Islet of Langerhans (tissue), 1 donor: ENCODE results near the gene EFHC1.

Experiments used
- FAIRE-seq: peaks from one replicate; lab custom pipeline; 2011; peaks lifted over from hg19 to GRCh38; lab: Jason Lieb, UNC

Gene EFHC1

DNA sequence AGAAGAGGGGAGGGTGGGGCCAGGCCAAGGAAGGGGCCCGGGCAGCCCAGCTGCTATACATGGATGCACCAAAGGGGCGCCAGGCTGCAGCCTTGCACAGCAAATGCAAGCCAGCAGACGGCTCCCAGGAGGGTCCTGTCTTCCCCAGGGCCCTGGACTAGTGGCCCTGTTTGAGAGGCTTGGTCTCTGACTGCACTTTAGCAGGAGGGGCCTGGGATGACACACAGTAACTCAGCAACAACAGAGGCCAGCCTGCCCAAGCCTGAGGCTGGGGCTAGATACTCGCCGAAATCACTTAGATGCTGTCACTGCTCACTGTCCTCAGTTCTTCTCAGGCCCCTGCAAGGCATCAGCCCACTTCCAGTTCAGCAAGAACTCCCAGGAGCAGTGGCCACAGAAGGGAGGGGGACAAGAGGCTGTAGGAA, 83.2 kb downstream of the EFHC1 start:
- FAIRE-seq: no peak

DNA sequence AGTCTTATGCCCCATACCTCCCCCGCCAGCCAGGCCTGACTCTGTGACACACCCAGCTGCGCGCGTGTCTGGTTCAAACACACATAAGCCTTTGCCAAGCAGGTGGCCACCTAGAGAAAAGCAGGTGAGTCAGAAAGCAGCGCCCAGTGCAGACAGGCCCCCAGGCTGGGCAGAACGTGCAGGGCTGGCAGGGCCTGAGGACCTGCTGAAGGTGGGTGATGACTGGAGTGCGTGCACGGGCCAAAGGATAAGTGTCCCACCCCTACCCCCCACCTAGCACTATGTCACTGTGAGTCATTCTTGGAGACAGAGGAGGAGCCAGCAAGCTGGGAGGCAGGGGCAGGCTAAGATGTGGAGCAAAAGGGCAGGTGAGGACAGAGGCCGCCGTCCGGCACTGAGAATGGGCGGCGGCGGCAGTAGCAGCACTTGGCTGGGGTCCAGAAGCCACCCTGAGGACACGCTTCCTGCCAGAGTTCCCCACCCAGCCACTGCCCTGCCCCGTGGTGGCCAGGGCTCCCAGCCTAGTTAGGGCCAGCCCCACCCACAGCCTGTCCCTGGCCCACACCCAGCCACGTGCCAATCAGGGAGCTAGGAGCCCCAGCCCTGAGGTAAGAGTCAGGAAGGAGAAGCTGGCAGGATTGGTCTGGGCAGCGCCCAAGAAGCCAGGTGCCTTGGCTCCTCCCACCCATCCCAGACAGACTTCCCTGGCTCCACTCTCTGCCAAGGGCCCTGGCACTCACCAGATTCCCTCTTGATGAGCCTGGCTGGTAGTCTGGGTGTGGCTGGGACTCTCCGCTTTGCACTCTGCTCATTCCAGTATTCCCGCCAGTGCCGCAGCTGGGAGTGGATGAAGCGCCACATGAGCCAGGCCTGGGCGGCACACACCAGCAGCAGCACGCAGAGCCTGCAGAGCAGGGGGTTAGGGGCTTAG, 84.0 kb downstream of the EFHC1 start:
- FAIRE-seq: no peak

DNA sequence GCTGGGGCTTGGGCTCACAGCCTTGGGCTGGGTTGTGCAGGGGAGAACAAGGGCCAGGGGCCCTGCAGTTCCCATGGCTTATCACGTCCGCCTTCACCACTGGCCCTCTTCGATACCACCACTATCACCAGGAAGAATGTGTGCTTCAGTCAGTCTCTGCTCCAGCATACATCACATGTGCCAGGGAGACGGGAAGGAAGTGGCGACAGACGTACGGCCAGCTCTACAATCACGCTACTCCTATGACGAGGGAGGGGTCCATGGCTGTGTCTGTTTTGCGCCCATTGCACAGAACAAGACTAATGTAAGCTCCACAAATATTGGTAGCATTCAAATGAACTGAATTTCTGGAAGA, 84.6 kb downstream of the EFHC1 start:
- no peak for FAIRE-seq

DNA sequence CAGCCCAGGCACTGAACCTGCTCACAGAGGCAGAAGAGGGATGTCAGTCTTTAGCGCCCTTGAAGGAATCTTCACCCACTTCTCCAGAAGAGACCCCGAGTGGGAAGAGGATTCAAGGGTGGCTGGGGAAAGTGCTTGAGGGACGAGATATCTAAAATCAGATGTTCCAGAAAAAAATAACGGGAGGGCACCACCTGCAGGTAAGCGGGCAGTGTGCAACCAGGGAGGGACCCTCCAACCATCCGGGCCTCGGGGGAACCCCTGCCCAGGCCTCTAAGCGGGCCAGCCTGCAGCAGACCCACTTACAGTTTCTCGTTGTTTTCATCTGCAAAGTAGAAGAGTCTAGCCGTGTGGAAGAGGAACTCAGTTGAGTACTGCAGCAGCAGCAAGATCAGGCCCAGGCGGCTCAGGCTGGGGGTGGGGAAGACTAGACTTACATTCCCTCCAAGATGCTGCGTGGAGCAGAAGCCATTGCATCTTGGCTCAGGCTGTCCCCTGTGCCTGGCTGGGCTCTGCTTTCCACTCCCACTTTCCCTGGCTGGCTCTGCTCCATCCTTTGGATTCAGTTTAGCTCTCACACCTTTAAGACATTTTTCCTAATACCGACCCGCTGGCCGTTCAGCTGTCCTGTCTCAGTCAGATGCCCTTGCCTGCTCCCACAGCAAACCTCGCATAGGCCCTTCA, 85.7 kb downstream of the EFHC1 start:
- FAIRE-seq: no peak

DNA sequence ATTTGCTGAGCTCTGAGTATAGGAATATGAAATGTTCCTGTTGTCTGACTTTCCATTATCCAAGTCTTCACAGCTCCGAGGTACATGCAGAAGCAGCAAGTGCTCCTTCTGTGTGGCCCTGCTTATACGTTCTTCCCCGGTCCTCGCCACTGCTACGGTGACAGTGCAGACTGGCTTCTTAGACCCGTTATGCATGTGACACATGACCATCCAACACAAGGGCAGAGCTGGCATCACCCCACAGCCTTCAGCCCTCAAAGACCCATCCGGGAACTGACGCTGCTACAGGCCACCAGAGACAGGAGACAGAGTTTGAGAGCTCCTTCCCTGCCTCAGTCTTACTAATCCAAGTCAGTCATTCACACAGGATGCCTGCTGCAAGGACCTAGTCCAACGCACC, 86.3 kb downstream of the EFHC1 start:
- FAIRE-seq: no peak

DNA sequence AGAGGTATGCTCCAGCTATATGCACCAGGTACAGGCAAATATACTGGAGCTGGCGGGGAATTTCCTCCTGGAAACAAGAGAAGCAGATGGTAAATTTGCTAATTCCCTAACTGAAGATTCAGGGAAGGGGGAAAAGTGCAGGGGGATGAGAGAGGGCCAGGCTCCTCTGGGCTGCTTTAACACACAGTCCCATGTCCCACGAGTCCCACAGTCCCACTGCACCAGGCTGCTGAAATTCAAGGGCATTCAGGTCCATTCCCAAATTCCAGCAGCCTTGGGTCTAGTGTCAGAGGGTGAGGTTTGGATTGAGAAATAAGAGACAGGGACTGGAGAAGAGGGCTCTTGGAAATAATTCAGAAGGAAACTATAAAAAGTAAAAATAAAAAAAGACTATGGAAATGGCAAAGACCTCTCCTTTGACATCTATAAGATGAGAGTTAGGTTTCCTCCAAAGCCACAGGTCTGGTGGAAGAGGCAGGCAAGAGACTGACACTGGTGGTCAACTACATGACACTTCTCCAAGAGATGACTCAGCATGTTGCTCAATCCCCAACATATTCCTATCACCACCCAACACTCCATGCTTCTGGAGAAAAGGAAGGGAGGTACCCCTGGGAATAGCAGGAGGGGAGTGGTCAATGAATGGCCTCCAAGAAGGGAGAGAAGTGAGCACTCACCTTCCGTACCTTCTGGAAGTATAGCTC, 87.6 kb downstream of the EFHC1 start:
- FAIRE-seq: no peak

DNA sequence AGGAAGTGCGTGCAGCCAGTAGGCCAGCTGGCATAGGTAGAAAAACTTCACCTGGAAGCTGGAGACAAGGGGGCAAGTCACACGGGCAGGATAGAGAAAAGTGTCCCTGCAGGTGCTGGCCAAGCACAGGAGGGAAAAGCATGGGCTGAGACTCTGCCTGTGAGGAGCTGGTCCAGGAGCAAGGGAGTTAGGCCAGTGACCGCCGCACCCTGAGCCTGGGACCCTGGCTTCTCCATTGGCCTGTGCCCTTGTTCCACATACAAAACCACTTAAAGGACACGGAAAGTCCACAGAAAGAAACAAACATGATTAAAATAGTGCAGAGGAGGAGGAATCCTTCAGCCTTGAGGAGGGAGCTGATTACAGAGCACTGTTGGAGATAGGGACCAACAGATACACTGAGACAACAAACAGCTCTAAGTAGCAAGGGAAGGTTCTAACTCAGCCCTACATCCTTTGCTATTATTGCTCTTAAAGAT, 88.2 kb downstream of the EFHC1 start:
- FAIRE-seq: no peak

DNA sequence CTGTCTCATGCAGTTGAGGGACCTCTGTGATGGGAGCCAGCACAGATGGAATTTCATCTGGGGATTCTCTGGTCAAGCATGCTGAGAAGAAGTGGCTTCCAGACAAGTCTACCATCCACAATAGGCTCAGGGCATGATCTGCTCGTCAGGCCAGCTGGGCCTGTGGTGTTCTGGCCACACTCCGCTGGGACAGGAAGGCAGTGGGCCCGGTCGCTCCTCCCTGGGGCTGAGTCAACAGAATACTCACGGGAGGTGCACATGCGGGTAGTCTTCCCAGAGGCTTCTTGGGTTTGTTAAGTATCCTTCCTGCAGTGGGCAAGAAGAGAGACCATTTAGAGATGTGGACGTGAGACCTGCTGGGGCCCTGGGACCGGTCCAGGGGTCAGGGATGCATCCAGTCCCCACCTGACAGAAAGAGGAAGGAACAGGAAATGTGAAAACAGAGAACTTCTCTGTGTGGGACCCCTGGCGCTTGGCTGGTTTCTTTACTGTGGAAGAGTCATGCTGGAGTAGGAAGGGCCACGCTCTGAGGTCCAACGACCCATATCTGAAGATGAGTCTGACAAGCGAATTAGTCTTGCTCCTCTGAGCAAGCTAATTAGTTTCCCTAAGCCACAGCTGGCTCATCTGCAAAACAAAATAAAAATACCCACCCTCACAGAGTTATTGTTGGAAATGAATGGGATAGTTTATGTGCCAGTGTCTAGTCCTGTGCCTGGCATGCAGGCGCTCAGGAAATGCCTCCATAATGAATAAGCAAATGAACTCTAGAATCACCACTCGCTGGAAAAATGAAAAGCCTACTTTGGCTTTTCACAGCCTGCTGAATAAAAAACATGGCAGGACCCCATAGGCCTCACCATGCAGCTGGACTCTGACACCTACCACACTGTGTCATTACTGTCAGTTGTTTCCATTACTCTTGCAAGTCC, 89.4 kb downstream of the EFHC1 start:
- no peak for FAIRE-seq

DNA sequence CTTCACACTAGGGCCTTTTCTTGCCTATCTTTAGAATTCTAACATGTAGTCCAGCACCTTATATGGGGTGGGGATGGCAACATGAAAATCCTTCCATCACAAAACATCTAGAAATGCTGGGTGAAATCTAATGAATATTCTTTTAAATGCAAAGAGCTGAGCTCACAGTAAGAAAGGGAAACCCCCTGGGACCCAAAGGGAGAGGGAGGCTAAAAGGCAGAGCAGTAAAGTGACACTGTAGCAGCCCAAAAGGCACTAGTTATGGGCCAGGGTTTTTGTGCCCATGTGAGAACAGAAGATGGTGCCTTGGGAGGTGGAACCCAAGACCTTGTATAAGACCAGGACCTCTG, 90.0 kb downstream of the EFHC1 start:
- no peak for FAIRE-seq

DNA sequence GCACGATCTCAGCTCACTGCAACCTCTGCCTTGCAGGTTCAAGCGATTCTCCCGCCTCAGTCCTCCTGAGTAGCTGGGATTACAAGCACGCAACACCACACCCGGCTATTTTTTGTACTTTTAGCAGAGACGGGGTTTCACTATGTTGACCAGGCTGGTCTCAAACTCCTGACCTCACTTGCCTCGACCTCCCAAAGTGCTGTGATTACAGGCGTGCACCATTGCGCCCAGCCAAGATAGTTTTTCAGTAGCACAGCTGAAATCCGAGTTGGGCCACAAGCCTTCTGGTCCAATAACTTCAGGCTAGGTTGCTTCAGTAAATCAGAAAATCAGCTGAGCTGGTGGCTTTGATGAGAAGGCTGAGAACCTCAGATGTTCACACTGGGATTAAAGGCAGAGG, 91.0 kb downstream of the EFHC1 start:
- FAIRE-seq: no peak

DNA sequence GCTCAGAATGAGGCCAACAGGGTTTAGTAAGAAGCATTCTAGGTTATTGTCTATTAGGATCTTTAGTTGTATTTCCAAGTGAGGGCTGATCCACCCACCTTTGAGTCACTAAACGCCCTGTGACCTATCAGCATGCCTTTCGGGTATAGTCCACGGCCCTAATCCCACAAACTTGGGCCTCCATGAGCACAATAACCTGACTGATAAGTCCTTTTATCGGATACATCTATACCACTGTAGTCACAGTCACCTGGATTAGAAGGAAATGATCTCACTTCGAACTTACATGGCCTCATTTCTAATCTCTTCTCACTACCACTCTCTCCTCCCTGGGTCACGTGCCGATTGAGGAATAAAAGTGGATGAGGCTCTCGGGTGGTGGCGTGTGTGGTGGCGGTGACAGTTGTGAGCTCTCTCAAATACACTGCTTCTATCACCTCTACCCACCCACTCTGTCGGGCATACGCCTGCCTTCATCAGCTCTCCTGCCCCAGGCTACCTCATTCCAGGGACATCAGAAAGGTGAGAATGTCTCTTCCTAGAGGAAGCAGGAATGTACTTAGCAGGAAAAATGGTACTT, 91.5 kb downstream of the EFHC1 start:
- FAIRE-seq: no peak

DNA sequence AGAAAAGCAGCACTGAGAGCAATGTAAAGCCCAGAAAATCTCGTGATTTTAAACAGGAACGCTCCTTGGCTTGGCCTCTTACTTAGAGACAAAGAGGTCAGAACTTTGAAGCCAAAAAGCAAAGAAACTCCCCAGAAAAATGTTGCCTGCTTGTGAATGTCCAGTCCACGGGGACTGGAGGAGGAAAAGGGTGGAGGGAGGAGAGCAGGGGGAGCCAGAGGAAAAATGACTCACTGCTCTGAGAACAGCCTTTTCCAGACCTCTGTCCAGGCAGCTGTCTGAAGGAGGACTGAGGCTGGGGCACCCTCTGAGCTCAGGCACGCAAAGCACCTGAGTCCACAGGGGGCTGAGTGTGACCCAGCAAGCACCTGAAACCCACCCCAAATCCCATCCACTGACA, 92.1 kb downstream of the EFHC1 start:
- no peak for FAIRE-seq

DNA sequence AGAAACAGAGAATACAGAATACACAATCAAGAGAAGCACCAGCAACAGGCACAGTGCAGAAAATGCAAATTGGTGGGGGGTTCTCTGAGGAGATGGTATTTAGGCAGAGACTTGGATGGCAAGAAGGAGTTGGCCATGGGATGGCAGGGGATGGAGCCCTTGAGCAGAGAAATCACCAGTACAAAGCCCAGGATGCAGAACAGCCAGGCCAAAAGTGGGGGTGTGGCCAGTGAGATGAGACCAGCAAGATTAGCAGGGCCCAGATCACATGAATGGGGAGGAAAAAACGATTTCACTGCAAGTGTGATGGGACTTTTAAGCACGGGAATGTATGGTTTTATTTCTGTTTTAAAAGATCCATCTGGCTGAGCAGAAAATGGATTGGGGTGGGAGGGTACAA, 93.3 kb downstream of the EFHC1 start:
- FAIRE-seq: no peak

DNA sequence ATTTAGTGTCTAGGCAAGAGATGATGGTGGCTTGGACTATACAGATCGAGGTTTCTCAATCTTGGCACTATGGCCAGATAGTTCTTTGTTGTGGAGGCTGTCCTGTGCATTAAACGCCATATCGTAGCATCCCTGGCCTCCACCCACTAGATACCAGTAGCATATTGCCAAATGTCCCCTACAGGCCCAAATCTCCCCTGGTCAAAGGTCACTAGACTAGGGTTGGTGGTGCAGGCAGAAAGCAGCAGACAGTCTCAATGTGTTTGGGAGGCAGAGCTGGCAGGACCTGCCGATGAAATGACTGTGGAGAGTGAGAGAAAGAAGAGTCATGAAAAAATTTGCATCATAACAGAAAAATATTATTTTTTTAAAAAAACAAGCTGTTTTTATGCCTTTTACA, 93.8 kb downstream of the EFHC1 start:
- no peak for FAIRE-seq

DNA sequence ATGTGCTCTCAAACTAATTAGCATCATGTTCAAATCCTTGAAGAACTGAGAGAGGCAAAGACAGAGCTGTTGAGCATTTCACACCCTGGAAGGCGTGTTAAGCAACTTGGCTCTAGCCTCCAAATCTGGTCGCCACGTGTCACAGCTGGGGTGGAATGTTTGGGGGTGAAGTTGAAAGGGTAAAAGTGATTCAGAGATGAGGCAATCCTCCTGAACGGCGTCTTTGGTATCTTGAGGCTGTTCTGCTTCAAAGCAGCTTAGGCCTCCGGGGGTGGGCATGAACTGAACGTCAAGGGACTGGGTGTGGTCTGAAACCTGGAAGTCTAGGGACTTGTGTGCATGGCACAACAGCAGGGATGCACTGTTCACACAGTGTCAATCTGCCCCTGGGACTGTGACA, 94.4 kb downstream of the EFHC1 start:
- no peak for FAIRE-seq

DNA sequence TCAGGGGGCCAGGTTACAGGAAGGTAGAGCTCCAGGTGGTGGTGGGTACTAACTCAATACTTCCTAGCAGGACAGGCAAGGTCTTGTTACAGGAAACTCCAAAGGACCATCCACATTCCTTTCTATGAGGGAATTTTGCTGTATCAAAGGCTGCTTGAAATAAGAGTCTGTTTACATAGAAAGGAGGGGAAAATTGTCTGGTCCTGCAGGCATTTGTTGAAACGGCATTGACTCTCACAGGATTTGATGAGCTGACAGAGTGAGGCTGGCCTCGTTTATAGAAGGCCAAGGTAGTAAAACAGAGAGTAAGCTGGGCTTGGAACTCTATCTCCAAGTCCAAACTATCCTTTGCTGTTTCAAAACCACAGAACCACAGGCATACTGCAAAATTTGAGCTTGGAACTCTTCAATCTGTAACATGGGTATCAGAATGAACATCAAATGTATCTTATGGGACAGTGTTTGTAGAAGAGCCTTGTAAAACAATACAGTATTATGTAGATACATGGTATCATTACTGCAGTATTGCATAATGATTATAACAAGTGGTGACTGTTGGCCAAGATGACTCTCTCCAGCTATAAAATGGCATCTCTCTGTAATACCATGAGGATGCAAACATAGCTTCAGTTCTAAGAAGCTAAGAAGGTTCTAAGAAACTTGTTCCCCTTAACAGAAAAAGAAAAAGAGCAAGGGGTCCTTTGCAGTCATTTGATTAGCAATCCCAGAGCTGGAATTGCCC, 95.2 kb downstream of the EFHC1 start:
- FAIRE-seq: no peak

DNA sequence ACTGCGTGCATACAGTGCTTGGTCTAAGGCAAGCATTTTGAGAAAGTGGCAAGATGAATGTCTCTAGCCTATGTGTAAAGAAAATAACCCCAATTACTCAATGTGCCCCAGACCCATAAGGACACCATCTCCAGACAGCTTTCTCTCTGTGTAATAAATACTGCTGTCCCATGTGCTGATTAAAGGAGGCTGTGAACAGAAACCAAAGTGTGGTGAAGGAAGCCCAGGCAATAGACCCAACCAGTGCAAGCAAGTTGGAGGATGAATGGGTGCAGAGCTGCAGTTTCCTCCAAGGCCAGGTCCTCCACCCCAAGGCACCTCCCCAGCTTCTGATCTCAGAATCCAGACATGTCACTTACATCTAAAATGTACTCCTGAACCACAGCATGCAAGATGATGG, 96.1 kb downstream of the EFHC1 start:
- no peak for FAIRE-seq

DNA sequence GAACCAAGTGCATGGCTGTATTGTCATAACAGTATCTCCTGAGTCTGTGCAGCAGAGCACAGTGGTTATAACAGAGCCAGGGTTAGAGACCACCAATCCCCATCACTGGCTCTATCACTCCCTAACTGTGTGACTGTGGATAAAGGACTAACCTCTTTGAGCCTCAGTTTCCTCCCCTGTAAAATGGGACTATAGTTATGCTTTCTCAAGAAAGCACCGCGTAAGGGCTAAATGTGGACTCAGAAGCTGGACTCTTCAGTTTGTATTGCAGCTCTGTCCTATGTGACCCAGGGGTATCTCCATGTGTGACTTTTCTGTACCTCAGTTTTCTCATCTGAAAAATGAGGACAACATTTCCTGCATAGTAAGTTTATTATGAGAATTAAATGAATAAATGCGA, 96.8 kb downstream of the EFHC1 start:
- no peak for FAIRE-seq

DNA sequence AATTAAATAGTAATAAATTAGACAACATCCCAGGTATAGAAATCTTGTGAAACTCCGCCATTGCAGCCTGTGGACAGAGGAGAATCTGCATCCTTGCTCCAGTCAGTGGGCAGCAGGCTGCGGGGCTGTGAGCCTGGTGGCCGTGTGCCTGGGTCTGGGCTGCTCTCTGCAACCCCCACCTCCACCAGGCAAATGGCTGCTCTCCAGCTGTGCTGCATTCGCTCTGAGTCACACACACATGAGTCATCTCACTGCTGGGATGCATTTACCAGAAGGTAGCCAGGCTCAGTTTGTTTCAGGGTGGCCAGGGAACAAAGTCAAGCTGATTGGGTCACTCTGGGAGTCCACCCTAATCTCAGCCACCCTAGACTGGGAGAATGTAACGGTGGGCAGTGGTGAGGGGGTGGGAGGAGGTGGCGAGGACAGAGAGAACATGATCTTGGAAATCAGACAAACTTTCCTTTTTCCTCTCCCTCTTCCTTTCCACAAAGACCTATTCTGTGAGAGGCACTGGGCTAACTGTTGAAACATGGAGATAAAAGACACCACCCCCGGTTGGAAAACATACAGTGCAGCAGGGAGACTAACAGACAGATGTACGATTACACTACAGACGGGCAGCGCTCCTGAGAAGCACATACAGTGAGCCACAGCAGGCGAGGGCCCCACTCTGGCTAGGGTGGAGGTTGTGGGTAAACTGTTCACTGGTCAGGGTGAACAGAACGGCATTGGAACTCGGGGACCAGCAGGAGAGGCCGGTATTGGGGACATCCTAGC, 97.5 kb downstream of the EFHC1 start:
- FAIRE-seq: no peak

DNA sequence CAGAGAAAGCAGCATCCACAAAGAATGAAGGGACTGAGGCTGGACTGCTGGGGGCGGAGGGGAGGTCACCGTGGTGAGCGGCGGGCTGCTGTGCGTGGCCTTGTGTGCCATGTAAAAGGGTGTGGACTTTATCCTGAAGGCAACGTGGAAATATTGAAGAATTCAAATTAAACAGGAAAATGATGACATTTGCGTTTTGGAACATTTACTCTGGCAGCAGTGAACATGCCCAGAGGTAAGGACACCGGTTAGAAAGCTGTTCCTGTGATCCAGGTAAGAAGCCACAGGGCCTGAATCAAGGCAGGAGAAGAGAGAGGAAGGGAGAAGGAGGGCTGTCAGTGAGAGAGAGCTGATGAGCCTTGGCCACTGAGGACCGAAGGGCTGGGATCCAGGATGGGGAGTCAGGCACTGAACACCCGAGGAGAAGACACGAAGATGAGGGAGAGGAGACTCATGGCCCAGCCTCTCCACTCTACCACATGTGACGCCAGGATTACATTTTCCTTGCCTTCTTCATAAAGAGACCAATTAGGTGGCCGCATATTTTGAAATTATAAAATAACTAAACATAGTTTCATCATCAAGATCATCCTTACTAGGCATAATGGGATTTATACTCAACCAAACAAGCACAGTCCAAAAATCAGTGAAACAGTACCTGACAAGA, 98.3 kb downstream of the EFHC1 start:
- FAIRE-seq: no peak
